HG03097 (cell line): ENCODE data around the gene SGO2.
"Not testable (repeated sequence)": the region's sequence is repeated elsewhere in the genome, so short reads cannot be mapped to it uniquely, and the experiment has no call there.

ENCODE experiments used
- ATAC-seq: cut with Tn5 transposase; IDR thresholded peaks from one replicate; pipeline ENCODE4 v1.9.1; 2021; ENCODE audit not compliant: unreplicated experiment, low FRiP score

The SGO2 gene

GRCh38 chr2:200618590-200619021, 92.6 kb downstream of the SGO2 start:
- no peak for ATAC-seq

- no peak for ATAC-seq
Observed at GRCh38 chr2:200619279-200619678, 93.3 kb downstream of the SGO2 start.

- ATAC-seq = no peak
Observed at GRCh38 chr2:200620606-200621390, 94.8 kb downstream of the SGO2 start.

- no peak for ATAC-seq
Observed at GRCh38 chr2:200622106-200622505, 96.1 kb downstream of the SGO2 start.

GRCh38 chr2:200624026-200624425, 98.0 kb downstream of the SGO2 start:
- ATAC-seq = no peak

- no peak for ATAC-seq
Observed at GRCh38 chr2:200624658-200625057, 98.7 kb downstream of the SGO2 start.

GRCh38 chr2:200625282-200625681, 99.3 kb downstream of the SGO2 start:
- no peak for ATAC-seq

- ATAC-seq = no peak
Observed at GRCh38 chr2:200625958-200626363, 100.0 kb downstream of the SGO2 start.

- ATAC-seq = no peak
Observed at GRCh38 chr2:200627110-200627770, 101.2 kb downstream of the SGO2 start.

- not testable (repeated sequence) for ATAC-seq
Observed at GRCh38 chr2:200628461-200628860, 102.5 kb downstream of the SGO2 start.

- no peak for ATAC-seq
Observed at GRCh38 chr2:200631287-200631686, 105.3 kb downstream of the SGO2 start.
